ENCODE measurements around the gene GSTK1.

GSTK1 gene

GRCh38 chr7:143229054-143229790 is 34.0 kb upstream of the GSTK1 start:
- TF ChIP-seq JUND (IDR thresholded peaks at IDR 0.05; ENCODE audit: low read depth): no peak
- in situ Hi-C loops (cut with HindIII; ENCODE audit: low pct_unique_long_range_greater_than_20kb, low sequenced_read_pairs): no loop called here
- DNase-seq (ENCODE audit: low read depth in 1 of 2, low spot score in 1 of 2): no peak

GRCh38 chr7:143230602-143231457 is 32.4 kb upstream of the GSTK1 start:
- DNase-seq (ENCODE audit: low read depth in 1 of 2, low spot score in 1 of 2): no peak
- TF ChIP-seq JUND (IDR thresholded peaks at IDR 0.05; ENCODE audit: low read depth): no peak
- in situ Hi-C loops (cut with HindIII; ENCODE audit: low pct_unique_long_range_greater_than_20kb, low sequenced_read_pairs): no loop called here

- in situ Hi-C loops (cut with HindIII; ENCODE audit: low pct_unique_long_range_greater_than_20kb, low sequenced_read_pairs): no loop called here
- no peak for DNase-seq (ENCODE audit: low read depth in 1 of 2, low spot score in 1 of 2)
- TF ChIP-seq JUND (IDR thresholded peaks at IDR 0.05; ENCODE audit: low read depth): no peak
Measured at GRCh38 chr7:143233816-143234532, 29.3 kb upstream of the GSTK1 start.

- DNase-seq (ENCODE audit: low read depth in 1 of 2, low spot score in 1 of 2): no peak
- TF ChIP-seq JUND (IDR thresholded peaks at IDR 0.05; ENCODE audit: low read depth): no peak
- in situ Hi-C loops (cut with HindIII; ENCODE audit: low pct_unique_long_range_greater_than_20kb, low sequenced_read_pairs): no loop called here
Measured at GRCh38 chr7:143234533-143234875, 28.7 kb upstream of the GSTK1 start.

- TF ChIP-seq JUND (IDR thresholded peaks at IDR 0.05; ENCODE audit: low read depth): no peak
- no peak for DNase-seq (ENCODE audit: low read depth in 1 of 2, low spot score in 1 of 2)
- in situ Hi-C loops (cut with HindIII; ENCODE audit: low pct_unique_long_range_greater_than_20kb, low sequenced_read_pairs): no loop called here
Measured at GRCh38 chr7:143235561-143235960, 27.7 kb upstream of the GSTK1 start.

- TF ChIP-seq JUND (IDR thresholded peaks at IDR 0.05; ENCODE audit: low read depth): no peak
- in situ Hi-C loops (cut with HindIII; ENCODE audit: low pct_unique_long_range_greater_than_20kb, low sequenced_read_pairs): no loop called here
- DNase-seq (ENCODE audit: low read depth in 1 of 2, low spot score in 1 of 2): no peak
Measured at GRCh38 chr7:143236408-143236990, 26.7 kb upstream of the GSTK1 start.

GRCh38 chr7:143237366-143237765 is 25.9 kb upstream of the GSTK1 start:
- no peak for TF ChIP-seq JUND (IDR thresholded peaks at IDR 0.05; ENCODE audit: low read depth)
- in situ Hi-C loops (cut with HindIII; ENCODE audit: low pct_unique_long_range_greater_than_20kb, low sequenced_read_pairs): no loop called here
- DNase-seq (ENCODE audit: low read depth in 1 of 2, low spot score in 1 of 2): no peak

GRCh38 chr7:143238289-143238980 is 24.8 kb upstream of the GSTK1 start:
- no peak for TF ChIP-seq JUND (IDR thresholded peaks at IDR 0.05; ENCODE audit: low read depth)
- in situ Hi-C loops (cut with HindIII; ENCODE audit: low pct_unique_long_range_greater_than_20kb, low sequenced_read_pairs): no loop called here
- DNase-seq (ENCODE audit: low read depth in 1 of 2, low spot score in 1 of 2): no peak

GRCh38 chr7:143239813-143240212 is 23.4 kb upstream of the GSTK1 start:
- in situ Hi-C loops (cut with HindIII; ENCODE audit: low pct_unique_long_range_greater_than_20kb, low sequenced_read_pairs): no loop called here
- no peak for DNase-seq (ENCODE audit: low read depth in 1 of 2, low spot score in 1 of 2)
- TF ChIP-seq JUND (IDR thresholded peaks at IDR 0.05; ENCODE audit: low read depth): no peak

- DNase-seq (ENCODE audit: low read depth in 1 of 2, low spot score in 1 of 2): peak in 1 of 2 experiments; percentile 81
- no peak for TF ChIP-seq JUND (IDR thresholded peaks at IDR 0.05; ENCODE audit: low read depth)
- in situ Hi-C loops (cut with HindIII; ENCODE audit: low pct_unique_long_range_greater_than_20kb, low sequenced_read_pairs): no loop called here
Measured at GRCh38 chr7:143240291-143241168, 22.7 kb upstream of the GSTK1 start.

- in situ Hi-C loops (cut with HindIII; ENCODE audit: low pct_unique_long_range_greater_than_20kb, low sequenced_read_pairs): no loop called here
- TF ChIP-seq JUND (IDR thresholded peaks at IDR 0.05; ENCODE audit: low read depth): no peak
Measured at GRCh38 chr7:143242306-143242705, 20.9 kb upstream of the GSTK1 start.

More at GRCh38 chr7:143242306-143242705, 20.9 kb upstream of the GSTK1 start:
- DNase-seq (ENCODE audit: low read depth in 1 of 2, low spot score in 1 of 2): no peak
